ENCODE measurements around the gene SCYGR2. TPM values are rescaled to one million over a fixed set of nuclear protein-coding genes. Genes with fewer than 3 reads are reported as not detected.

SCYGR2 gene
- total RNA-seq, 1 experiment from 2014 or later = not detected

Other genes with a start within 250 kb of the SCYGR2 start
- gene TM4SF20, start 219.6 kb upstream of the SCYGR2 start, total RNA-seq (2014; rRNA removed; shearing (Covaris generic)) = not detected in 2 replicates
- gene SCYGR1, start 210.9 kb upstream of the SCYGR2 start, total RNA-seq (2014; rRNA removed; shearing (Covaris generic)) = not detected in 2 replicates
- gene AGFG1, start 126.7 kb upstream of the SCYGR2 start, total RNA-seq (2014; rRNA removed; shearing (Covaris generic)) = 72.4 and 106 TPM in 2 replicates
- gene SCYGR3, start 15.9 kb downstream of the SCYGR2 start, total RNA-seq (2014; rRNA removed; shearing (Covaris generic)) = not detected in 2 replicates
- not detected in 2 replicates for gene SCYGR4, start 18.6 kb downstream of the SCYGR2 start, total RNA-seq (2014; rRNA removed; shearing (Covaris generic))
- not detected in 2 replicates for gene SCYGR5, start 67.9 kb downstream of the SCYGR2 start, total RNA-seq (2014; rRNA removed; shearing (Covaris generic))
- gene SLC19A3, start 119.1 kb downstream of the SCYGR2 start, total RNA-seq (2014; rRNA removed; shearing (Covaris generic)) = not detected in 2 replicates
- not detected in 2 replicates for gene SCYGR6, start 125.9 kb downstream of the SCYGR2 start, total RNA-seq (2014; rRNA removed; shearing (Covaris generic))
- not detected in 2 replicates for gene SCYGR7, start 129.4 kb downstream of the SCYGR2 start, total RNA-seq (2014; rRNA removed; shearing (Covaris generic))
- not detected in 2 replicates for gene SCYGR8, start 147.0 kb downstream of the SCYGR2 start, total RNA-seq (2014; rRNA removed; shearing (Covaris generic))
- 0.23 and 0.92 TPM in 2 replicates for gene CCL20, start 214.9 kb downstream of the SCYGR2 start, total RNA-seq (2014; rRNA removed; shearing (Covaris generic))